Ishikawa (cell line): ENCODE measurements around the gene EXT2.

ENCODE experiments used
- CEBPB ChIP-seq: IDR thresholded peaks from 2 replicates; pipeline ENCODE4 v1.6.1; 2012
- CREB1 ChIP-seq: IDR thresholded peaks from 2 replicates; pipeline ENCODE4 v1.6.1; 2012; ENCODE audit warnings: low read depth
- EGR1 ChIP-seq: IDR thresholded peaks from 2 replicates; pipeline ENCODE4 v1.6.1; 2012
- EP300 ChIP-seq: IDR thresholded peaks from 2 replicates; pipeline ENCODE4 v1.6.1; 2012; ENCODE audit warnings: borderline replicate concordance
- FOXM1 ChIP-seq: IDR thresholded peaks from 2 replicates; pipeline ENCODE4 v1.6.1; 2012; ENCODE audit warnings: low read depth, borderline replicate concordance
- MAX ChIP-seq: IDR thresholded peaks from 2 replicates; pipeline ENCODE4 v1.6.1; 2012
- NFIC ChIP-seq: IDR thresholded peaks from 2 replicates; pipeline ENCODE4 v1.6.1; 2012
- RAD21 ChIP-seq: IDR thresholded peaks from 2 replicates; pipeline ENCODE4 v1.6.1; 2012; ENCODE audit warnings: low read depth
- REST ChIP-seq: IDR thresholded peaks from 2 replicates; pipeline ENCODE4 v1.6.1; 2012; ENCODE audit warnings: low read depth, mild to moderate bottlenecking
- TAF1 ChIP-seq: IDR thresholded peaks from 2 replicates; pipeline ENCODE4 v1.6.1; 2012; ENCODE audit warnings: low read depth, mild to moderate bottlenecking
- TCF12 ChIP-seq: IDR thresholded peaks from 2 replicates; pipeline ENCODE4 v1.6.1; 2012; ENCODE audit warnings: low read depth
- TEAD4 ChIP-seq: IDR thresholded peaks from 2 replicates; pipeline ENCODE4 v1.6.1; 2012
- USF1 ChIP-seq: IDR thresholded peaks from 2 replicates; pipeline ENCODE4 v1.6.1; 2012
- YY1 ChIP-seq: IDR thresholded peaks from 2 replicates; pipeline ENCODE4 v1.6.1; 2012; ENCODE audit warnings: low read depth
- ZBTB7A ChIP-seq: IDR thresholded peaks from 2 replicates; pipeline ENCODE4 v1.6.1; 2012; ENCODE audit warnings: low read depth

Gene EXT2

GRCh38 chr11:44267750-44268613 lies 172.5 kb downstream of the EXT2 start:
- TF ChIP-seq RAD21 (no peak), TAF1 (no peak), CEBPB (no peak), REST (no peak), TEAD4 (no peak), CREB1 (no peak), ZBTB7A (no peak), USF1 (no peak), MAX (no peak), FOXM1 (no peak), NFIC (no peak)

GRCh38 chr11:44268614-44269080 lies 173.2 kb downstream of the EXT2 start:
- TF ChIP-seq CREB1: no peak
- no peak for TF ChIP-seq REST
- no peak for TF ChIP-seq MAX
- no peak for TF ChIP-seq ZBTB7A
- no peak for TF ChIP-seq USF1
- no peak for TF ChIP-seq TEAD4
- no peak for TF ChIP-seq TAF1
- TF ChIP-seq TCF12: no peak
- TF ChIP-seq NFIC: no peak
- no peak for TF ChIP-seq EGR1
- TF ChIP-seq CEBPB: no peak
- no peak for TF ChIP-seq RAD21

GRCh38 chr11:44269369-44270351 lies 174.2 kb downstream of the EXT2 start:
- TF ChIP-seq RAD21 (no peak), EP300 (no peak), CEBPB (no peak), ZBTB7A (no peak), NFIC (no peak), TAF1 (no peak), USF1 (no peak), FOXM1 (no peak)

- no peak for TF ChIP-seq USF1
- TF ChIP-seq TAF1: no peak
- no peak for TF ChIP-seq EP300
- no peak for TF ChIP-seq REST
- no peak for TF ChIP-seq TCF12
- no peak for TF ChIP-seq ZBTB7A
- TF ChIP-seq CEBPB: no peak
- no peak for TF ChIP-seq RAD21
- no peak for TF ChIP-seq YY1
- no peak for TF ChIP-seq TEAD4
Observed at GRCh38 chr11:44270403-44271273, 175.2 kb downstream of the EXT2 start.
